GM12875 (cell line): ENCODE measurements around the gene ZNF25.
"Not testable (repeated sequence)": the region's sequence is repeated elsewhere in the genome, so short reads cannot be mapped to it uniquely, and the experiment has no call there.

ENCODE experiments used
- H3K4me3 ChIP-seq: one replicate; pipeline ENCODE4 v1.5.1; 2011; ENCODE audit warnings: low read depth, low read length, control low read depth
- TF ChIP-seq, protein P1 (sequence below): IDR thresholded peaks from 2 replicates; pipeline ENCODE4 v1.5.1; 2011; ENCODE audit warnings: low read depth, mild to moderate bottlenecking, control low read depth, inconsistent platforms, low read length, moderate library complexity, borderline replicate concordance; ENCODE audit not compliant: insufficient read depth

ZNF25 gene

DNA sequence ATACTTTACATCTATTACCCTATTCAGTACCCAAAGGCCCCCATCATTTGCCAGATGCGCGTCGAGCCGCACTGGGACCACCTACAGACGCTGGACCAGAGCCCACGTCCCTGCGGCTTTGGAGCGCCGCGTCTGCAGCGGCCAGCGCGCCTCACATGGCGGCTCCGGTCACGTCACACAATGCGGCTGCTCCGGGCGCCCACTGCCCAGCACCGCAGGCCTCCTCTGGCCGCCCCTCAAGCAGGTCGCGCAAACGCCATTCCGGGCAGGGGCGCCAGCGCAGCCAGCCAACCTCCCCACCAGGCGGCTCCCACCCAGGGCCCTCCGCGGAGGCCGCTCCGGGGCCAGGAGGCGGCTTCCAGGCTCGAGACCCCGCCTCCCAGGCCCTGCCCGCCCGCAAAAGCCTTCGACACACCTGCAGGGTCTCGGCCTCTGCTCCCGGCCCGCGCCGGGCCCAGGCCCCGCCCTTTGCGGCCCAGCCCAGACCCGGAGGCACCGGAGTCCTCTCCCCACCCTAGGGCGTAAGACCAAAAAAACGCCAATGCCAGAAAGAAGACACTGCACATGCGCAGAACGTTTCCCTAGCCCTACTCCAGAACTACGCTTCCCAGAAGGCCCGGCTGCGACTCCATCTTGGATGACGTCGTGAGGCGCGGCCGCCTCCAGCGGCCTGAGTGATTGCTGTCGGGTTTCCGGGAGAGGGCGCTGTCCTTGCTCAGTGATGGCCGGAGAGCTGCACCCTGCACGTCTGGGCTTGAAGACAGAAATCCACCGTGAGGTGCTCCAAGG, at the start of gene ZNF25:
TSS of gene ZNF25 (minus strand) at position 557 of the 789 bp plus-strand sequence. CDS start 4,925 bp downstream, outside the sequence.
- TF ChIP-seq, protein P1, sequence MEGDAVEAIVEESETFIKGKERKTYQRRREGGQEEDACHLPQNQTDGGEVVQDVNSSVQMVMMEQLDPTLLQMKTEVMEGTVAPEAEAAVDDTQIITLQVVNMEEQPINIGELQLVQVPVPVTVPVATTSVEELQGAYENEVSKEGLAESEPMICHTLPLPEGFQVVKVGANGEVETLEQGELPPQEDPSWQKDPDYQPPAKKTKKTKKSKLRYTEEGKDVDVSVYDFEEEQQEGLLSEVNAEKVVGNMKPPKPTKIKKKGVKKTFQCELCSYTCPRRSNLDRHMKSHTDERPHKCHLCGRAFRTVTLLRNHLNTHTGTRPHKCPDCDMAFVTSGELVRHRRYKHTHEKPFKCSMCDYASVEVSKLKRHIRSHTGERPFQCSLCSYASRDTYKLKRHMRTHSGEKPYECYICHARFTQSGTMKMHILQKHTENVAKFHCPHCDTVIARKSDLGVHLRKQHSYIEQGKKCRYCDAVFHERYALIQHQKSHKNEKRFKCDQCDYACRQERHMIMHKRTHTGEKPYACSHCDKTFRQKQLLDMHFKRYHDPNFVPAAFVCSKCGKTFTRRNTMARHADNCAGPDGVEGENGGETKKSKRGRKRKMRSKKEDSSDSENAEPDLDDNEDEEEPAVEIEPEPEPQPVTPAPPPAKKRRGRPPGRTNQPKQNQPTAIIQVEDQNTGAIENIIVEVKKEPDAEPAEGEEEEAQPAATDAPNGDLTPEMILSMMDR = peak; percentile 90
- H3K4me3 ChIP-seq = peak within 1 kb of the TSS; percentile 88

DNA sequence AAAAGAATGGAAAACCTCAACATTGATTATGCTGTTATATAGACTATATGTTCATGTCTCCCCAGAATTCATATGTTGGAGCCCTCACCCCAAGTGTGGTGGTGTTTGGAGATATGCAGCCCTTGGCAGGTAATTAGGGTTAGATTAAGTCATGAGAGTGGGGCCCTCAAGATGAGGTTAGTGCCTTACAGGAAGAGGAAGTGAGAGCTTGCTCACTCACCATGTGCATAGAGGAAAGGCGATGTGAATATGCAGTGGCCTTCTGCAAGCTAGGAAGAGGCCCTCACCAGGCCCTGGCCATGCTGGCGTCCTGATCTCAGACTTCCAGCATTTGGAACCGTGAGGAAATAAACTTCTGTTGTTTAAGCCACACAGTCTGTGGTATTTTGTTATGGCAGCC, 48.8 kb upstream of the ZNF25 start:
- no peak overlapping the region for H3K4me3 ChIP-seq
- TF ChIP-seq, protein P1 = no peak

DNA sequence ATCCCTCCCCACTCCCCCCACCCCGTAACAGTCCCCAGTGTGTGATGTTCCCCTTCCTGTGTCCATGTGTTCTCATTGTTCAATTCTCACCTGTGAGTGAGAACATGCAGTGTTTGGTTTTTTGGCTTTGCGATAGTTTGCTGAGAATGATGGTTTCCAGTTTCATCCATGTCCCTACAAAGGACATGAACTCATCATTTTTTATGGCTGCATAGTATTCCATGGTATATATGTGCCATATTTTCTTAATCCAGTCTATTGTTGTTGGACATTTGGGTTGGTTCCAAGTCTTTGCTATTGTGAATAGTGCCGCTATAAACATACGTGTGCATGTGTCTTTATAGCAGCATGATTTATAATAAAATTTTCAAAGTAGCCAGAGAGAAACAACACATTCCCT, 42.7 kb upstream of the ZNF25 start:
- H3K4me3 ChIP-seq = not testable (repeated sequence)

DNA sequence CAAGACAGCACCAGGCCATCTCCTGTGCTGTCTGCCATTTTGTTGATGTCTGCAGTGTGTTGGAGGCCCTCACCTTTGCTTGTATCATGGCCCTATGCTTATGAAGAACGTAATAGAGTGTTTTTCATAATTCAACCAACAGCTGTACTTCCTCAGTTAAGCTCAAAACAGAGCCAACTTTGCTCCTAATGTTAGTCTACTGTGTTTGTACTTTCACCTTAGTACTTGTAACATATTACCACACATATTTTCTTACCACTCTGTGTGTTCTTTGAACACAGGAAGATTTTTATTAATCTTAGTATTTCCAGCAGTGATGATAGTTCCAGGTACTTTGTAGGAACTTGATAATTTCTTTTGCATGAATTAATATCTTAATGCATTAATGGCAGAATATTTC, 39.9 kb upstream of the ZNF25 start:
- TF ChIP-seq, protein P1 = no peak
- H3K4me3 ChIP-seq = no peak overlapping the region

DNA sequence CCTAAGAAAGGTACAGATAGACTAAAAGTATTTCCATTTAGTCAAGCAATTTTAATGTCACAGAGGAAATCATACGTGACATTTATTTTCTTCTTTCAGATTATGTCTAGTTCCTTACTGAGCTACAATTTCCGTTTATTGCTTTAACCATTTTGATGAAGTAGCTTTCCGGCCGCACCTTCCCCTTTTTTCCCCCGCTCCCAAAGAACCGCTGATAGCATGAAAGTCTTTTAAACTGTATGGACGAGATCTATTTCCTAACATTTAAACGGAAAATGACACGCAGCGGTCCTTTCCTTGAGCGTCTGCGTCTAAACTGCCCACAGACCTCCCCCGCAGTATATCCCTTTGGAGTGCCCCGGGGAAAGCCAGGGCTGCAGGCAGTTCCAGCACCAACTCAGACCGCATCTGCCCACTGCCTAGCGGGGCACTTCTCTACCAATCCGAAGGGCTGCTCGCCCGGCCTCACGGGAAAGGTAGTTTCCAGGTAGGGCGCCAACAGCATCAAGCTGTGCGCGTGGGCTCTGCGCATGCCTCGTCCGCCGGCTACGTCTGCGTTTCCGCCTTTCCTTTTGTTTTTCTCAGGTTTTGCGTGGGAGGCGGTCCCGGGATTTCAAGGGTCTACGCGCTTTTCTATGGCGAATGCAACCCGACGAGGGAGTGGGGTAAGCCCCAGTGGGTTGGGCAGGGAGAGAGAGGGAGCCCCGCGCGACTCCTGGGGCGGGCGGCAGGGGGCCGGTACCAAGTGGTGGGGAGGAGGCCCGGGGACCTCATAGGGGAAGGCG, 33.9 kb upstream of the ZNF25 start, which contains the start of gene ZNF33A:
TSS of gene ZNF33A (plus strand) at position 557 of the 785 bp plus-strand sequence. CDS start 1,667 bp downstream, outside the sequence.
- TF ChIP-seq, protein P1 = no peak
- peak within 1 kb of the TSS; percentile 68 for H3K4me3 ChIP-seq

DNA sequence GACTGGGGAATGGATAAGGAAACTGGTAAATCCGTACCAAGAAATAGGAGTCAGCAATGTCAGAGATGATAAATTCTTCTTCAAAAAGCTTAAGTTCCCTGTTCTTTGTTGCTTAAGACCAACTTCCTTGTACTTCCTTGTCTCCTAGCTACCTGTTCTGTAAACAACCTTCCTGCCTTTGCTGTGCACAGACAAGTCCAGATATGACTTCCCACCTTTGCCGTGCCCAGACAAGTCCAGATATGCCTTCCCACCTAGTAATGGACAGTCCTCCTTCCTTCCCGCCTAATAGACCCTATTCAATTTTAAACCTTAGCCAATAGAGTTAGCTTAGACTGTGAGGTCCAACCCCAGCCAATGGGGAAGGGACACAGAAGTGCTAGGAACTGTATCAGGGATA, 31.5 kb upstream of the ZNF25 start:
- no peak overlapping the region for H3K4me3 ChIP-seq
- TF ChIP-seq, protein P1 = no peak

DNA sequence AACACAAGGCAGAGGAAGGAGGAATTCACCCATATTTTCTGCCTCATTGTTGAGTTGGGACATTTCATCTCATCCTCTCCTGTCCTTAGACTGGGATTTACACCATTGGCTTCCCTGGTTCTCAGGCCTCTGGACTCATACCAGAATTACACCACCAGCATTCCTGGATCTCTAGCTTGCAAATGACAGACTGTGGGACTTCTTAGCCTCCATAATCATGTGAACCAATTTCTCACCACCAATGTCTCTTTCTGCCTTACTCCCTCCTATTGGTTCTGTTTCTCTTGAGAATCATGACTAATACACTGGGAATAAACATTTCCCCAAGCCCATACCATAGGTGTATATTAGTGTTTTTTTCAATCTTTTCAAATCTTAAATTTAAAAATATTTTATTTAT, 31.1 kb upstream of the ZNF25 start:
- H3K4me3 ChIP-seq = no peak overlapping the region
- TF ChIP-seq, protein P1 = no peak
